Loucy (cell line): ENCODE results near the gene COL4A5.

ENCODE experiments used
- CTCF ChIP-seq: fragments of 200-600 bp; sonication (generic); conservative IDR thresholded peaks from 2 replicates; pipeline ENCODE4 v1.5.1; 2014; ENCODE audit warnings: mild to moderate bottlenecking, antibody characterized with exemption, low read length
- EZH2phosphoT487 ChIP-seq: fragments of 200-600 bp; IDR thresholded peaks from 2 replicates; pipeline ENCODE4 v1.6.1; 2018; ENCODE audit warnings: antibody characterized with exemption, mild to moderate bottlenecking, moderate library complexity, borderline replicate concordance

- TF ChIP-seq CTCF (no peak), EZH2phosphoT487 (no peak)
Measured at GRCh38 chrX:108516184-108516583, 76.5 kb downstream of the COL4A5 start.
